Suprapubic skin (tissue), 3 donors: Measurements from ENCODE around the gene CNNM2.

Experiments used
- CTCF ChIP-seq, 2 donors: fragments of 200-600 bp in 1 of 2; fragments of 450-650 bp in 1 of 2; sonication (generic) in 1 of 2; IDR thresholded peaks; one replicate each; pipeline ENCODE4 v1.5.1; 2016 to 2019; ENCODE audit warnings: antibody characterized with exemption in 2 of 2, mild to moderate bottlenecking in 1 of 2, moderate library complexity in 1 of 2
- POLR2A ChIP-seq, 2 donors: fragments of 450-650 bp; IDR thresholded peaks; one replicate each; pipeline ENCODE4 v1.6.1; 2017; ENCODE audit warnings: antibody characterized with exemption in 2 of 2, mild to moderate bottlenecking in 2 of 2, moderate library complexity in 2 of 2

- TF ChIP-seq POLR2A (IDR thresholded peaks at IDR 0.05) (no peak), CTCF (IDR thresholded peaks at IDR 0.05) (no peak)
Measured at GRCh38 chr10:103127241-103127640, 209.1 kb downstream of the CNNM2 start.
